ENCODE data around the gene BNIP5. TPM values are rescaled to one million over a fixed set of nuclear protein-coding genes. Genes with fewer than 3 reads are reported as not detected.

BNIP5 gene
- total RNA-seq, 2 experiments from 2014 or later: not detected

DNA sequence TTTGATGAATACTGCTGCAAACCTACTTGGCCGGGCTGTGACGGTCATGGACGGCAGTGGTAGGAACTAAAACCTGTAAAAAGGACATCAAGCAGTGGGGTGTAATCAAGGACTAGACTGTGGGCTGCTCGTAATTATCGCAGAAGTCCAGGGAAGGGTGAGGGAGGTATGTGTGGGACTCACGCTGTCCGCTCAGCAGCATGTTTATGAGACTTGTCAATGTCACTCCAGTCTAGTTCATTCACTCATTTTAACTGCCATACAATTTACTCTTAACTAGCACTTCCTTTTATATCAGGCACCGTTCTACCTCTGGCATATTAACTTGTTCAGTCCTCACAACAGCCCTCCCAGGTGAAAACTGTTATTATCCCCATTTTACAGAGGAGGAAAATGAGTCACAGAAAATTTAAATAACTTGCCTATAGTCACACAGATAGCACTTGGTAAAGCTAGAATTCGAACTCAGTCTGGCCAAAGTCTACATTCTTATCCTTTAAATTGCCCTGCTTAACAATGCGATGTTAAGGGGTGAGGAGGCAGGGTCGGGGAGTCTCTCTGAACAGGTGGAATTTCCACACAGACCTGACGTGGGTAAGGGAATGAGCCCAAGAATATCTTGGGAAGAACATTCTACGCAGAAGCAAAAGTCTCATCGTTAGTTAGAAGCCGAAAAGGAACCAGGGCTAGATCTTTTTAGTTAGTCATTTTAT lies 62.7 kb downstream of the BNIP5 start:
- ChIA-PET POLR2A (no interaction called here), CTCF (ENCODE audit: unreplicated experiment) (no interaction called here)
- Histone ChIP-seq H3K27ac (ENCODE audit: low read depth, low read length, poor library complexity, severe bottlenecking) (no peak overlapping the region), H3K9me2 (ENCODE audit: insufficient read depth, low read length) (no peaks in the 10 kb centered on the region), H3K4me3 (ENCODE audit: low read depth, low read length, poor library complexity, severe bottlenecking) (no peak overlapping the region), H2AFZ (ENCODE audit: low read length) (no peak overlapping the region), H3K79me2 (ENCODE audit: insufficient read depth, low read depth, low read length) (no peaks in the 10 kb centered on the region), H3K9me3 (ENCODE audit: low read length) (no peaks in the 10 kb centered on the region), H3K4me2 (ENCODE audit: low read length) (no peak overlapping the region), H4K20me1 (ENCODE audit: insufficient read depth, low read length) (no peaks in the 10 kb centered on the region), H3K4me1 (ENCODE audit: insufficient read depth, low read length, poor library complexity, severe bottlenecking) (no peaks in the 10 kb centered on the region), H3K36me3 (ENCODE audit: insufficient read depth, low read length) (no peaks in the 10 kb centered on the region)
- no peak for DNase-seq (ENCODE audit: low spot score)
- TF ChIP-seq CTCF (conservative IDR thresholded peaks at IDR 0.05; ENCODE audit: low read length) (no peak), EZH2phosphoT487 (IDR thresholded peaks at IDR 0.05; ENCODE audit: borderline replicate concordance, low read depth, low read length) (no peak)
- intact Hi-C loops (cut with micrococcal nuclease; ENCODE audit: unreplicated experiment): no loop called here
- BruUV-seq (replicated peaks): no TSS peak

DNA sequence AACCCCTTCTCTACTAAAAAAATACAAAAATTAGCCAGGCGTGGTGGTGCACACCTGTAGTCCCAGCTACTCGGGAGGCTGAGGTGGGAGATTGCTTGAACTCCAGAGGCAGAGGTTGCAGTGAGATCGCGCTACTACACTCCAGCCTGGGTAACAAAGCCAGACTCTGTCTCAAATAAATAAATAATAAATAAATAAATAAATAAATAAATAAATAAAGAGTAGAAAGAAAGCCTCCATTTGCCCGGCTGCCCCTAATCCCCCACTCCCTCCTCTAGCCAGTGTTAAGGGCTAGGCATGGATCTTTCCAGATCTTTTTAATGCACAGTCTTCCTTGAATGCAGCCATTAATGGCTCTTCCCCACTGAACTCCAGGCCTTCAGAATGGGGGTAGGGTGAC lies 63.6 kb downstream of the BNIP5 start:
- Histone ChIP-seq H3K27ac (ENCODE audit: low read depth, low read length, poor library complexity, severe bottlenecking) (no peak overlapping the region), H3K4me1 (ENCODE audit: insufficient read depth, low read length, poor library complexity, severe bottlenecking) (no peaks in the 10 kb centered on the region), H3K79me2 (ENCODE audit: insufficient read depth, low read depth, low read length) (no peaks in the 10 kb centered on the region), H3K4me2 (ENCODE audit: low read length) (no peak overlapping the region), H3K9me3 (ENCODE audit: low read length) (no peaks in the 10 kb centered on the region), H3K9me2 (ENCODE audit: insufficient read depth, low read length) (no peaks in the 10 kb centered on the region), H3K36me3 (ENCODE audit: insufficient read depth, low read length) (no peaks in the 10 kb centered on the region), H4K20me1 (ENCODE audit: insufficient read depth, low read length) (no peaks in the 10 kb centered on the region), H2AFZ (ENCODE audit: low read length) (no peak overlapping the region), H3K4me3 (ENCODE audit: low read depth, low read length, poor library complexity, severe bottlenecking) (no peak overlapping the region)
- CTCF ChIA-PET (ENCODE audit: unreplicated experiment): no interaction called here
- no peak for DNase-seq (ENCODE audit: low spot score)
- intact Hi-C loops (cut with micrococcal nuclease; ENCODE audit: unreplicated experiment): no loop called here
- POLR2A ChIA-PET: no interaction called here
- no peak for TF ChIP-seq CTCF (conservative IDR thresholded peaks at IDR 0.05; ENCODE audit: low read length)
- no peak for TF ChIP-seq EZH2phosphoT487 (IDR thresholded peaks at IDR 0.05; ENCODE audit: borderline replicate concordance, low read depth, low read length)
- BruUV-seq (replicated peaks): no TSS peak

- BruUV-seq (replicated peaks): no TSS peak
- H3K4me1 ChIP-seq (ENCODE audit: insufficient read depth, low read length, poor library complexity, severe bottlenecking): no peaks in the 10 kb centered on the region
- H3K9me2 ChIP-seq (ENCODE audit: insufficient read depth, low read length): no peaks in the 10 kb centered on the region
- no peaks in the 10 kb centered on the region for H3K9me3 ChIP-seq (ENCODE audit: low read length)
- H4K20me1 ChIP-seq (ENCODE audit: insufficient read depth, low read length): no peaks in the 10 kb centered on the region
- no peak for DNase-seq (ENCODE audit: low spot score)
- no peak overlapping the region for H2AFZ ChIP-seq (ENCODE audit: low read length)
- no peak overlapping the region for H3K4me3 ChIP-seq (ENCODE audit: low read depth, low read length, poor library complexity, severe bottlenecking)
- ChIA-PET CTCF (ENCODE audit: unreplicated experiment) (no interaction called here), POLR2A (no interaction called here)
- TF ChIP-seq CTCF (conservative IDR thresholded peaks at IDR 0.05; ENCODE audit: low read length) (no peak), EZH2phosphoT487 (IDR thresholded peaks at IDR 0.05; ENCODE audit: borderline replicate concordance, low read depth, low read length) (no peak)
- no peaks in the 10 kb centered on the region for H3K79me2 ChIP-seq (ENCODE audit: insufficient read depth, low read depth, low read length)
- no peak overlapping the region for H3K27ac ChIP-seq (ENCODE audit: low read depth, low read length, poor library complexity, severe bottlenecking)
- no peak overlapping the region for H3K4me2 ChIP-seq (ENCODE audit: low read length)
- H3K36me3 ChIP-seq (ENCODE audit: insufficient read depth, low read length): no peaks in the 10 kb centered on the region
- intact Hi-C loops (cut with micrococcal nuclease; ENCODE audit: unreplicated experiment): no loop called here
These were observed 64.5 kb downstream of the BNIP5 start for GRCh38 chr6:36272234-36272633.
